GM19351 (cell line): ENCODE measurements around the gene PORCN.
A peak's percentile ranks its signal among the peaks of the same experiment; 100 is the strongest.
"Not testable (repeated sequence)": the region's sequence is repeated elsewhere in the genome, so short reads cannot be mapped to it uniquely, and the experiment has no call there.

Experiments
- ATAC-seq: cut with Tn5 transposase; IDR thresholded peaks from one replicate; pipeline ENCODE4 v1.9.1; 2021; ENCODE audit warnings: mild to moderate bottlenecking, moderate library complexity; ENCODE audit not compliant: unreplicated experiment

PORCN gene

DNA sequence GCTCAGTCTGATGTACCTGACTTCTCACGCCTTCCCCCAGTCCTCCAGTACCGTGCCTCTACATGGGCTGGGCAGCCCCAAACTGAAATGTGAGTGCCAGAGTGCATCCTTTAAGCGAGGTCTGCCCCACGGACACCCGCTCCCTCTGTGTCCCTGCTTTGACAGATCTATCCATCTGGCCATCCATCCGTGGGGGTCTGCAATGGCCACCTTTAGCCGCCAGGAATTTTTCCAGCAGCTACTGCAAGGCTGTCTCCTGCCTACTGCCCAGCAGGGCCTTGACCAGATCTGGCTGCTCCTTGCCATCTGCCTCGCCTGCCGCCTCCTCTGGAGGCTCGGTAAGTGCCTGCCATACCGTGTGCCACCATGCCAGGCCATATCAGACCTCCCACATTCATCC lies 827 bp downstream of the PORCN start:
- ATAC-seq, result no peak

DNA sequence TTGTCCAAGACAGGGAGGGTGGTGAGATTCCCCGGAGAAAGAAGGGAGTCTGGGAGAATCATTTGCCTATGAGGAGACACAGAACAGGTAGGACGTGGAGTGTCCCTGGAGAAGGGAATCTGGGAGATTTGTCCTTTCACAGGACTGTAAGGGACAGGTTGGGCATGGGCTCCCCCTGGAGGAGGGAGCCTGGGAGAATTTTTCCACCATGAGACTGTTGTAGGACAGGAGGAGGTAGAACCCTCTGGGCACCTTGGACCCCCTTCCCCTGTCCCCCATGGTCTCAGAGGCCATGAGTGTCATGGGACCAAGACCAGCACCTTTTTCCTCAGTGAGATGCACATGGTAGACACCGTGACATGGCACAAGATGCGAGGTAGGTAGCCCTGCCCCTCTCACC lies 2.8 kb downstream of the PORCN start:
- no peak for ATAC-seq

DNA sequence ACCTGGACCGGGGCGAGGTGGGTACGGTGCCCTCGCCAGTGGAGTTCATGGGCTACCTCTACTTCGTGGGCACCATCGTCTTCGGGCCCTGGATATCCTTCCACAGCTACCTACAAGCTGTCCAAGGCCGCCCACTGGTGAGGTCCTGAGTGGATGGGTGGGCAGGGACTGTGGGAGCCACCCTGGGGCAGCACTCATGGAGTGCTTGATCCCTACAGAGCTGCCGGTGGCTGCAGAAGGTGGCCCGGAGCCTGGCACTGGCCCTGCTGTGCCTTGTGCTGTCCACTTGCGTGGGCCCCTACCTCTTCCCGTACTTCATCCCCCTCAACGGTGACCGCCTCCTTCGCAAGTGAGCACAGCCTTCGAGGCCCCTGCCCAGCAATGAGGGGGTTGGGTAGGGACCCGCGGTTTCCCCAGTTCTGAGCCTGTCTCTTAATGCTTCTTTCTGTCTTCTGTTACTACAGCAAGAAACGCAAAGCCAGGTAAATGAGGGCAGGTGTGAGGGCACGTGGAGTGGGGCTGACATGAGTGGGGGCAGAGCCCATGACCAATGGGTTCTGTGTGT lies 3.7 kb downstream of the PORCN start:
- no peak for ATAC-seq

DNA sequence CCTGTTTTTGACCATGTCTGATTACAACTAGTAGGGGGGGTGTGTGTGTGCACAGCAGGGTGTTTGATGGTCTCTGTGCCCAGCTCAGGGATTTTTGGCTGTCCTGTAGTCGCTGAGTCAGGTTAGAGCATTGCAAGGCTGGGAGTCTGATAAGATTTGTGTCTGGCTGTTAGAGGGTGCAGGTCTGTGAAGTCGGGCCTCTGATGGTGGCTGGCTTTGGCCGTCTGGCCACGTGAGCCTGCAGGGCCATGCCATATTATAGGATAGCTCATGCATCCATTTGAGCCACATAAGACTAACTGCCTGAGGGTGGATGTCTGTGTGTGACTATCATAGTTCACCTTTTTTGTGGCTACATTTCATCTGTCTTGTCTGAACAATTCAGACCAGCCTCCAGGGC lies 4.9 kb downstream of the PORCN start:
- ATAC-seq, result no peak

DNA sequence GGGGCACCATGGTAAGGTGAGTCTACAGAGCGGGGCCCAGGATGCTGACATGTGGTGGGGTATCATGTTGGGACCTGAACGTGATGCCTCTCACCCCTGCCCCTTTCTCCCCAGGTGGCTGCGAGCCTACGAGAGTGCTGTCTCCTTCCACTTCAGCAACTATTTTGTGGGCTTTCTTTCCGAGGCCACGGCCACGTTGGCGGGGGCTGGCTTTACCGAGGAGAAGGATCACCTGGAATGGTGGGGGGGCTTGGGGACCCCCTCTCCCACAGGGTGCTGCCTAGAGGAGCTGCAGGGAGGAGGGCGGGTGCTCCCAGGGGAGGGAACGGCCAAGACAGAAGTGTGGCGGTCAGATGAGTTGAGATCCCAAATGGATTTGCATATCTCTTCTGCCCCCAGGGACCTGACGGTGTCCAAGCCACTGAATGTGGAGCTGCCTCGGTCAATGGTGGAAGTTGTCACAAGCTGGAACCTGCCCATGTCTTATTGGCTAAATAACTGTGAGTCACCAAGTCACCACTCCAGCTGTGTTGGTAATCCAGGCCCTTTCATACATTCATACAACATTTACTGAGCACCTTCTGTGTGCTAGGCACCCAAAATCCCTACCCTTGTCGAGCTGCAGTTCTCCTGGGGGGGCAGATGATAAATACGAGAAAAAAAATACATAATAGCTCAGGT lies 5.5 kb downstream of the PORCN start:
- ATAC-seq, result no peak

DNA sequence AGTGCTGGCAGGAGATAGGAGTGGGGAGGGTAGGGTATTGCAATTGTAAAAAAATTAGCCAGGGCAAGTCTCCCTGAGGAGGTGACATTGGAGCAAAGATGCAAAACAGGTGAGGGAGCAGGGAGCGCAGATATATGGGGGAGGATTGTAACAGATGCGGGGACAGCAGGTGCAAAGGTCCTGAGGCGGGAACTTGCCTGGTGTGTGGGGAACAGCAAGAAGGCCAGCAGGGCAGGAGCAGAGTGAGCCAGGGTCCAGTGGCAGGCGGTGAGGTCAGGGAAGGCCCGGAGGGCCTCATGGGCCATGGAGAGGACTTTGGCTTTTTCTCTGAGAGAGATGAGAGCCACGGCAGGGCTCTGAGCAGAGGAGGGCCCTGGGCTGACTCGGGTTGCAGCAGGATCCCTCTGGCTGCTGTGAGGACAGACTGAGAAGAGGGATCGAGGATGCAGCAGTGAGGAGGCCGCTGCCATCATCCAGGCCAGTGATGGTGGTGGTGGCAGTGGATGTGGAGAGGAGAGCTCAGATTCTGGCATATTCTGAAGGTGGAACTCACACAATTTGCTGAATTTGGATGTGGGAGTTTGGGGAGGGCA lies 6.2 kb downstream of the PORCN start:
- no peak for ATAC-seq

DNA sequence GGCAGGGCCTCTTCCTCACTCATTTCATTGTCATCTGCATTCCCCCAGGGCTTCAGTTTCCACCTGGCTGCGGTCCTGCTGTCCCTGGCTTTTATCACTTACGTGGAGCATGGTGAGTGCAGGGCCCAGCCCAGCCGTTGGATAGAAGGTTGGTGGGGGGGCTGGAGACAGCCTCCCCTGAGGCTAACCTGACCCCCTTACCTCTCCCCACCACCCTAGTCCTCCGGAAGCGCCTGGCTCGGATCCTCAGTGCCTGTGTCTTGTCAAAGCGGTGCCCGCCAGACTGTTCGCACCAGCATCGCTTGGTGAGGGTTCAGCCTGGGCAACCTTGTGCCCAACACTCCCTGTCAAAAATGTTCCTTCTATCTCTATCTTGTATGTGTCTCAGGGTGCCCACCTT lies 7.0 kb downstream of the PORCN start:
- ATAC-seq, result no peak

DNA sequence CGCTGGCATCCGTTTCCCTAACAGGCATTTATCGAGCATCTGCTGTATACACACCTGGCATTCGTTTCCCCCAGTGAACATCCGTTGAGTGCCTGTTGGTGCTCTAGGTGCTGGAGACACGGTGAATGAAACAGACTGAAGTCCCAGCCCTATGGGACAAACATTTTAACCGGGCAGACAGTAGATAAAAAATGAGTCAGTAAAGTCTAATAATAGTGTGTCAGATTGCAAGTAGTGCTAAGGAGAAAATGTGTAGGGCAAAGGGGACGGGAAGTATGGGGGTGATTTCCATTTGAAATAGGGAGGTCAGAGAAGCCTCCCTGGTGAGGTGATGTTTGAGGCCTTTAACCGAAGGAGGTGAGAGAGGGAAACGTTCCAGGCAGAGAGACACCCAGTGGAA lies 7.5 kb downstream of the PORCN start:
- ATAC-seq, result no peak

DNA sequence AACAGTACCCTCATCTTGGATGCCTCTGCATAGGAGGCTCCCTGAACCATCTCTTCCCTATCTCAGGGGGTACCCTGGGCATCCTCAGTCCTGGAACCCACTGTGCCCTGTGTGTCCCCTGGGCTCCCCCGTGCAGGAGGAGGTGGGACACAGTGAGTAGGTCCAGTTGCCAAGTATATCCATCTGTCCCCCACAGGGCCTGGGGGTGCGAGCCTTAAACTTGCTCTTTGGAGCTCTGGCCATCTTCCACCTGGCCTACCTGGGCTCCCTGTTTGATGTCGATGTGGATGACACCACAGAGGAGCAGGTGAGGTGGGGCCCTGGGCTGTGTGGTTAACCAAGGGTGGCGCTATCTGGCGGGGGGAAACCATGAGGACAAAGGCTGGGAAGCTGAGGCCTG lies 8.2 kb downstream of the PORCN start:
- ATAC-seq, result no peak

DNA sequence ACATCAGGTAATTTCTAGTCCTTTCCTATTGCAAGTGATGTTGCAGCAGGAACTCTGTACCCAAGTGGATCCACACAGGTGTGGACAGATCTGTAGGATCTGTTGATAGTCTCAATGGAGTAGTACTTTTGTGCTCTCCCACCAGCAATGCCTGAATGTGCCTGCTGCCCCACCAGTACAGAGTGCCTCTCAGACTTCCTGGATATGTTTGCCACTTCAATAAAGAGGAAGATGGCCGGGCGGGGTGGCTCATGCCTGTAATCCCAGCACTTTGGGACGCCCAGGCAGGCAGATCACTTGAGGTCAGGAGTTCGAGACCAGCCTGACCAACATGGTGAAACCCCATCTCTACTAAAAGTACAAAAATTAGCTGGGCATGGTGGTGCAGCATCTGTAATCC lies 10.7 kb downstream of the PORCN start:
- ATAC-seq, result not testable (repeated sequence)

DNA sequence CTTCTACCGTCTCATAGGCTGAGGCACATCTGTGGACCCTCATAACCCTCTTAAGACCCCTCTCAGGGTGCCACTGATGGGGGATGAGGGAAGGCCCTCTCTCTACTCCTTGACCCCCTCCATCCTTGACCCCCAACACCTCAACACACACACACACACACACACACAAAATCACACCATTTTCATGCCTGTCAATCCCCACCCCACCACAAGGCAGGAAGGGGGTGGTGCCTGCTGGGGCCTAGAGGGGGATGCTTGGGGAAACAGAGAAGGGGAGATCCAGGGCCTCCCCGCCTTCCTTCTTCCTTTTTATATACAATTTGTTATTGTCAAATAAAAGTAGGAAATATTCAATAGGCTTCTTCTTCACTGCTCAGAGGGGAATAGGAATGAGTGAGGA lies 11.7 kb downstream of the PORCN start:
- no peak for ATAC-seq

DNA sequence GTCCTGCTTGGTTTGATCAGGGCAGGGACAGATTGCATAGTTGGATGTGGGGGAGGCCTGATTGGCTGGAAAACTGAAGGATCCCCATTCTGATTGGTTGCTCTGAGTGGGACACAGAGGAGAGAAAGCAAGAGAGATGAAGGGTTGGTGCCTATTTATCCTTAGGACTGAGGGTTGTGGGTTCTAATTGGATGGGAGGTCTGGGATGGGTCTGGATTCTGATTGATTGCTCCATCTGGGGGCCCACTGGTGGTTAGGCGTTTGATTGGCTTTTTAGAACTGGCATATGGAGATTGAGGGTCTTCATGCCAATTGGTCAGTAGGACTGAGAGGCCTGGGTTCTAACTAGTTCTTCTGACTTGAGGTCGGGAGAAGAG lies 12.2 kb downstream of the PORCN start:
- ATAC-seq, result no peak

DNA sequence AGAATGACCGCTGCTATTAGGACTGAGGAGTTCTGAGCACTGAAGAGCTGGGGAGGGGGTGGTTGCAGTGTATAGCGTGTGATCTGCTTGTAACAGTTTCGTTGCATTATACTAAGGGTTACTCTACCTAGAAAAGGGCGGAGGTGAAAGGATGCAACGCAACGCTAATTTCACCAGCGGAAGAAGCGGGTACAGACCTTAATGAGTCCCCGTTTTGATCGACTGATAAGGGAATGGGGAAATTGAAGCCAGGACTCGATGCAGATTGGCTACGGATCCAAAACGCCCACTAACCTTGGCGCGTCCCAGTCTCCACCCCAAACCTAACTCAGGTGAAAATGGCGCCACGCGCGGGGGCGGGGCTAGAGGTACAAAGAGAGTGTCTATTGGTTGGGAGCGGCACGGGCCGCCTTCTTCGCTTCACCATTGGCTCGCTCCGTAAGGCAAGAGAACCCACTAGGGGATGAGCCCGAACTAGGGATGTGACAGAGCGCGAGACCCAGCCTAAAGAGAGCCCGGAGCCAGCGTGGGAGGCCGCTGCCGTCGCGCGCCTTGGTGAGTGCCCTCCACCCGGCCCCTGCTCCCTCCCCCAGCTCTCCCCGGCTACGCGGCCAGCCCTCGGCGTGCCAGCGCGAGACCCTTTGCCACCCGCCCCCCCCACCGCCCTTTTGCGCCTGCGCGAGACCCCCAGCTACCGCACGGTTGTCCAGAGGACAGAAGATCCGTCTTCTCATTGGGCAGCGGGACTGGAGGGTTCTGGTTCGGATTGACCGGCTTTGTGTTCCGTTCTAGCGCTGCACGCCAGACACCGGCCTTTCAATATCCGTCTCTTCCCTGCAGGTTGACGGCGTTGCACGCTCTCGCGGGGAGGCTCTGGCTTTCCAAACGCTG lies 12.8 kb downstream of the PORCN start, which contains the start of gene EBP:
Gene EBP, plus strand, starts transcription at position 456 of the 891 bp plus-strand sequence. CDS start 1,964 bp downstream, outside the sequence.
- ATAC-seq, result peak; percentile 95

DNA sequence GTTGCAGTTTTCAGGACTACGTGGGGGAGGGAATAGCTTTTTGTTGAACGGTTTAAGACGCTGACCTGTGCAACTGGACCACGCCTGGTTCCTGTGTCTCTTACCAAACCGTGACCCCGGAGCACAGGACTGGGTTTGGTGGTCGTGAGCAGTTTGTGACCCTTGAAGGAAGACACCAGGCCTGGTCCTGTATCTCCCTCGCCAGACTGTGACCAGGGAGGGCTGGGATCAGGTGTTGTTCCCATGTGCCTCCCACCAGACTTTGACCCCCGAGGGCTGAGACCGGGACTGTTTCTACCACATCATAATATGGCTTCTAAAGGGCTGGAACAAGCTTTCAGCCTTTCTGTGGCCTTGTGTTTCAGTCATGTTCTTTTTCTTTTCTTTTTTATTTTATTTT lies 13.5 kb downstream of the PORCN start:
- ATAC-seq, result no peak

DNA sequence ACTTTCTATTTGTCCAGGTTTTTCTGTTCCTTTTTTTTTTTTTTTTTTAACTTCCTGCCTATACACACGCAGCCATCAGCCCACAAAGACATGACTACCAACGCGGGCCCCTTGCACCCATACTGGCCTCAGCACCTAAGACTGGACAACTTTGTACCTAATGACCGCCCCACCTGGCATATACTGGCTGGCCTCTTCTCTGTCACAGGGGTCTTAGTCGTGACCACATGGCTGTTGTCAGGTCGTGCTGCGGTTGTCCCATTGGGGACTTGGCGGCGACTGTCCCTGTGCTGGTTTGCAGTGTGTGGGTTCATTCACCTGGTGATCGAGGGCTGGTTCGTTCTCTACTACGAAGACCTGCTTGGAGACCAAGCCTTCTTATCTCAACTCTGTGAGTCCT lies 14.9 kb downstream of the PORCN start:
- no peak for ATAC-seq

DNA sequence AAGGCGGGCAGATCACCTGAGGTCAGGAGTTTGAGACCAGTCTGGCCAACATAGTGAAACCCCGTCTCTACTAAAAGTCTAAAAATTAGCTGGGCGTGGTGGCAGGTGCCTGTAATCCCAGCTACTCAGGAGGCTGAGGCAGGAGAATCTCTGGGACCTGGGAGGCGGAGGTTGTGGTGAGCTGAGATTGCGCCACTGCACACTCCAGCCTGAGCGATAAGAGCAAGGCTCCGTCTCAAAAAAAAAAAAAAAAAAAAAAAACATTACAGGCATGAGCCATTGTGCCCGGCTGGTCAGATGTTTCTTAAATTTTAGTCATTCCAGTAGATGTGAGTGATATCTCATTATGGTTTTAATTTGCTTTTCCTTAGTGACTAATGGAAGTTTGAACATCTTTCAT lies 17.1 kb downstream of the PORCN start:
- not testable (repeated sequence) for ATAC-seq

DNA sequence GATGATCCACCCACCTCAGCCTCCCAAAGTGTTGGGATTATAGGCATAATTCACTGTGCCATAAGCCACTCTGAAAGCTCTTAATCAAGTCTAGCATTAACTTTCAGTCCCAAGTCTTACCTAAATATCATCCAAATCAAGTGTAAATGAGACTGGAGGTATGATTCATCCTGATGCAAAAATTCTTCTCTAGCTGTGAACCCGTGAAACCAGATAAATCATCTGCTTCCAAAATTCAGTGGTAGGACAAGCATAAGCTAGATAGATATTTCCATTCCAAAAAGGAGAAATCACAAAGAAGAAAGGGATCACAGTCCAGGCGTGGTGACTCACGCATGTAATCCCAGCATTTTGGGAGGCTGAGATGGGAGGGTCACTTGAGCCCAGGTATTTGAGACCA lies 21.9 kb downstream of the PORCN start:
- no peak for ATAC-seq

DNA sequence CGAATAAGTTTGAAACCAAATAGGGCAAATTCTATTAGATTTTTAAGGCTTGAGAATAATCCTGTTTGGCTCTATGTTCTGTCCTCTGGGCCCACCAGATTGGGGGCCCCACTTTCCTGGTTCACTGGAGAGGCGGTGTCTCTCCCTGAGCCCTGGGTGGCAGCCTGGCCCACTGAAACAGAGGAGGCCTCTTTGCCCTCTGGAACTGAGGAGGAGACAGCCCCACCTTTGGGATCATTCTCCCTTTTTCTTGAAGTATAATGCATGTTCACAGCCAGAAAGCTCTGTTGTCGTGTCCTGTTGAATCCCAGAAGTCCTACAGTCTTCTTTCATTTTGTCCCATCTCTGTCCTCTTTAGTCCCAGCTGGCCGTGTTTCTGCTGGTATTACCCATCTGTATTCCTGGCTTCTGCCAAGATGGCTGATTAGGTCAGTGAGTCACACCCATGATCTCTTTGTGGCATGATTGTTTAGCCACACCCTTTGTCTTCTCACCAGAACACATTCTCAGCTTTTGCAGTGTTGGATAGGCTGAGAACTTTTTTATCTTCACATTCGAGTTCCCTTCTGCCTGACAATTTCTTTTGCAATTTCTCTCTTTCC lies 22.7 kb downstream of the PORCN start:
- ATAC-seq, result no peak

DNA sequence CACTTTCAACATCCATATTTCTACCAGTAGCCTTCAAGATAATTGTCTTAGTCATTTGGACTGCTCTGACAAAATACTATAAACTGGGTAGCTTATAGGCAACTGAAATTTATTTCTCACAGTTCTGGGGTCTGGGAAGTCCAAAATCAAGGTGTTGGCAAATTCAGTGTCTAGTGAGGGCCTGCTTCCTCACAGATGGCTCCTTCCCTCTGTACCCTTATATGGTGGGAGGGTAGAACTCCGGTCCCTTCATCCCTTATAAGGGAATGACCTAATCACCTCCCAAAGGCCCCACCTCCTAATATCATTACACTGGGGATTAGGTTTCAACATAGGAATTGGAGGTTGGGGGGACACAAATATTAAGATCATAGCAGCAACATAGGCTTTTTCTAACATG lies 23.4 kb downstream of the PORCN start:
- ATAC-seq, result no peak

DNA sequence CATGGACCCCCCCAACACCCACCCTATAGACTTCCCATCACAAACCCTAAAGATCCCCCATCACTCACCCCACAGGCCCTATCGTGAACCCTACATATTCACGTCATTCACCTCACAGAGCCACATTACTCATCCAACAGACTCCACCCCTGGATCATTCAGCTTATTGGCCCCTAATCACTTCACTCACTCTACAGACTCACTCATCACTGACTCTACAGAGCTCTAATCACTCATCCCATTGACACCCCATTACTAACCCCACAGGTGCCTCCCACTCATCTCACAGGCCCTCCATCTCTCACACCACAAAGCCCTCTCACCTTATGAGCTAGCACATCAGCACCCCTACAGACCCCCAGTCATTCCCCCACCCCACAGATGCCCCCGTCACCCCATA lies 24.4 kb downstream of the PORCN start:
- ATAC-seq, result no peak

DNA sequence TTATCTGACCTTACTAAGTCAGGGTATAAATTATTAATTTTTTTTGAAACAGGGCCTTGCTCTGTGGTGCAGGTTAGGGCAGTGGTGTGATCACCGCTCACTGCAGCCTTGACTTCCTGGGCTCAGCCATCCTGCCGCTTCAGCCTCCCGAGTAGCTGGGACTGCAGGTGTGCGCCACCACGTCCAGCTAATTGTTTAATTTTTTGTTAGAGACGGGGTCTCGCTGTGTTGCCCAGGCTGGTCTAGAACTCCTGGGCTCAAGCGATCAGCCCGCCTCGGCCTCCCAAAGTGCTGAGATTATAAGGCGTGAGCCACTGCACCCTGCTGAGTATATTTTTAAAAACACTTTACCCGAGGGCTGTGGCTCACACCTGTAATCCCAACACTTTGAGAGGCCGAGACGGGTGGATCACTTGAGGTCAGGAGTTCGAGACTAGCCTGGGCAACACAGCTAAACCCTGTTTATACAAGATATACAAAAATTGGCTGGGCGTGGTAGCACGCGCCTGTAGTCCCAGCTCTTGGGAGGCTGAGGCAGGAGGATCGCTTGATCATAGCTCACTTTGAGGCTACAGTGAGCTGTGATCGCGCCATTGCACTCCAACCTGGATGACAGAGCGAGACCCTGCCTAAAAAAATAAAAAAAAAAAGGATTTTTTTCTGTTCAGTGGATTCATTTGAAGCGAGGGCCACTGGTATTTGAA lies 30.0 kb downstream of the PORCN start:
- no peak for ATAC-seq
